ENCODE results near the gene CEP135. TPM values are rescaled to one million over a fixed set of nuclear protein-coding genes. Genes with fewer than 3 reads are reported as not detected.
"Not testable (repeated sequence)": the region's sequence is repeated elsewhere in the genome, so short reads cannot be mapped to it uniquely, and the experiment has no call there.

Gene CEP135
- polyA plus RNA-seq (2013, experiment 1 of 2; ENCODE audit: insufficient read length), result 6.1 TPM
- 6.6 TPM for polyA plus RNA-seq (2013, experiment 2 of 2; ENCODE audit: insufficient read length)

- peak; percentile 94 for DNase-seq
Measured at GRCh38 chr4:55948726-55949481, at the start of gene CEP135. Gene CEP135 (plus strand): TSS chr4:55948945. CDS start chr4:55952131, 3,186 bp downstream.

GRCh38 chr4:55902677-55903076 is 46.1 kb upstream of the CEP135 start:
- DNase-seq, result no peak

- no peak for DNase-seq
Measured at GRCh38 chr4:55903577-55903976, 45.2 kb upstream of the CEP135 start.

- DNase-seq, result no peak
Measured at GRCh38 chr4:55904576-55904975, 44.2 kb upstream of the CEP135 start.

- DNase-seq, result no peak
Measured at GRCh38 chr4:55906323-55906722, 42.4 kb upstream of the CEP135 start.

- DNase-seq, result no peak
Measured at GRCh38 chr4:55906989-55907388, 41.8 kb upstream of the CEP135 start.

- no peak for DNase-seq
Measured at GRCh38 chr4:55907469-55907868, 41.3 kb upstream of the CEP135 start.

GRCh38 chr4:55910140-55910539 is 38.6 kb upstream of the CEP135 start:
- peak; percentile 56 for DNase-seq

- no peak for DNase-seq
Measured at GRCh38 chr4:55912249-55912648, 36.5 kb upstream of the CEP135 start.

- DNase-seq, result peak; percentile 11
Measured at GRCh38 chr4:55920571-55920970, 28.2 kb upstream of the CEP135 start.

- no peak for DNase-seq
Measured at GRCh38 chr4:55921093-55921492, 27.7 kb upstream of the CEP135 start.

GRCh38 chr4:55925241-55925640 is 23.5 kb upstream of the CEP135 start:
- no peak for DNase-seq

GRCh38 chr4:55926610-55927009 is 22.1 kb upstream of the CEP135 start:
- no peak for DNase-seq

- DNase-seq, result no peak
Measured at GRCh38 chr4:55927803-55928437, 20.8 kb upstream of the CEP135 start.

GRCh38 chr4:55928846-55929245 is 19.9 kb upstream of the CEP135 start:
- no peak for DNase-seq

- DNase-seq, result no peak
Measured at GRCh38 chr4:55931043-55931442, 17.7 kb upstream of the CEP135 start.

- peak; percentile 85 for DNase-seq
Measured at GRCh38 chr4:55931833-55932232, 16.9 kb upstream of the CEP135 start.

- no peak for DNase-seq
Measured at GRCh38 chr4:55932511-55932910, 16.2 kb upstream of the CEP135 start.

GRCh38 chr4:55933611-55934010 is 15.1 kb upstream of the CEP135 start:
- no peak for DNase-seq

GRCh38 chr4:55935907-55936306 is 12.8 kb upstream of the CEP135 start:
- DNase-seq, result not testable (repeated sequence)

- DNase-seq, result no peak
Measured at GRCh38 chr4:55938481-55938880, 10.3 kb upstream of the CEP135 start.

GRCh38 chr4:55939421-55939820 is 9.3 kb upstream of the CEP135 start:
- DNase-seq, result no peak

- DNase-seq, result no peak
Measured at GRCh38 chr4:55941881-55942396, 6.8 kb upstream of the CEP135 start.

Data from fibroblast of skin of scalp (primary cell).